H1 (cell line): ENCODE measurements around the gene DIAPH2. TPM values are rescaled to one million over a fixed set of nuclear protein-coding genes. Genes with fewer than 3 reads are reported as not detected.

ENCODE experiments used
- CTCF ChIA-PET: fragments of 300-600 bp; sonication (Branson Sonifier 250); formaldehyde crosslinking; loops from one replicate; lab custom pipeline; 2021; ENCODE audit not compliant: partially characterized antibody; lab: Charles Lee
- POLR2A ChIA-PET: fragments of 300-600 bp; sonication (Branson Sonifier 250); formaldehyde crosslinking; loops from one replicate; lab custom pipeline; 2021; ENCODE audit warnings: inconsistent platforms; ENCODE audit not compliant: partially characterized antibody; lab: Charles Lee
- DNase-seq, 2 experiments: peaks; one replicate each; pipeline versions ENCODE4 v3.0.0 to v3.0.0-alpha.2; 2010 to 2022; ENCODE audit warnings: low spot score in 2 of 2, low read depth in 1 of 2, mixed read lengths in 1 of 2
- FAIRE-seq: peaks from 2 replicates; lab custom pipeline; 2011; peaks lifted over from hg19 to GRCh38; lab: Jason Lieb, UNC
- H2AFZ ChIP-seq: 2 replicates; pipeline ENCODE4 v1.8.1; 2012; ENCODE audit warnings: low read length, inconsistent platforms
- H2AK5ac ChIP-seq: 2 replicates; pipeline ENCODE4 v1.6.1; 2013; ENCODE audit warnings: low read depth, low read length
- H2BK120ac ChIP-seq: replicated peaks from 2 replicates; pipeline ENCODE3; 2013; ENCODE audit warnings: low read depth, low read length, inconsistent platforms
- H2BK12ac ChIP-seq: 2 replicates; pipeline ENCODE4 v1.6.1; 2013; ENCODE audit warnings: low read depth, low read length
- H2BK15ac ChIP-seq: 2 replicates; pipeline ENCODE4 v1.6.1; 2013; ENCODE audit warnings: low read length
- H2BK20ac ChIP-seq: 2 replicates; pipeline ENCODE4 v1.6.1; 2013; ENCODE audit warnings: low read length
- H2BK5ac ChIP-seq: 2 replicates; pipeline ENCODE4 v1.6.1; 2013; ENCODE audit warnings: low read depth, low read length
- H3K14ac ChIP-seq: 2 replicates; pipeline ENCODE4 v1.6.1; 2013; ENCODE audit warnings: inconsistent platforms; ENCODE audit not compliant: insufficient read length
- H3K18ac ChIP-seq: 2 replicates; pipeline ENCODE4 v1.6.1; 2013; ENCODE audit warnings: low read length; ENCODE audit errors: extremely low read depth
- H3K23ac ChIP-seq: 2 replicates; pipeline ENCODE4 v1.6.1; 2013; ENCODE audit warnings: inconsistent platforms; ENCODE audit not compliant: insufficient read length
- H3K23me2 ChIP-seq: 2 replicates; pipeline ENCODE4 v1.6.1; 2013; ENCODE audit warnings: low read depth, low read length
- H3K27ac ChIP-seq: 2 replicates; pipeline ENCODE4 v1.6.1; 2011; ENCODE audit warnings: low read depth, low read length, inconsistent platforms
- H3K27me3 ChIP-seq, 4 experiments: replicated peaks in 1 of 4; 1 replicate in 1 of 4; 2 replicates in 3 of 4; pipeline versions ENCODE4 v1.6.1 to v1.8.1; 2011 to 2013; ENCODE audit warnings: low read length in 3 of 4, mild to moderate bottlenecking in 3 of 4, inconsistent platforms in 2 of 4, mixed read lengths in 2 of 4, moderate library complexity in 1 of 4; ENCODE audit not compliant: control insufficient read depth in 3 of 4, insufficient read depth in 3 of 4; ENCODE audit errors: extremely low read depth in 1 of 4
- H3K36me3 ChIP-seq, 4 experiments: 2 replicates each; pipeline versions ENCODE4 v1.6.1 to v1.8.1; 2011 to 2013; ENCODE audit warnings: mild to moderate bottlenecking in 4 of 4, low read length in 3 of 4, moderate library complexity in 2 of 4, control low read depth in 1 of 4, inconsistent platforms in 1 of 4; ENCODE audit not compliant: insufficient read depth in 4 of 4, control insufficient read depth in 2 of 4
- H3K4ac ChIP-seq: replicated peaks from 2 replicates; pipeline ENCODE3; 2013; ENCODE audit warnings: low read length, low read depth, mixed read lengths, inconsistent platforms; ENCODE audit not compliant: insufficient read length
- H3K4me1 ChIP-seq, 4 experiments: replicated peaks in 1 of 4; 1 replicate in 1 of 4; 2 replicates in 3 of 4; pipeline versions ENCODE4 v1.6.1 to v1.8.1; 2011 to 2013; ENCODE audit warnings: low read length in 3 of 4, inconsistent platforms in 2 of 4, mixed read lengths in 1 of 4; ENCODE audit not compliant: insufficient read depth in 4 of 4, control insufficient read depth in 3 of 4
- H3K4me2 ChIP-seq, 2 experiments: 2 replicates each; pipeline versions ENCODE4 v1.6.1 to v1.8.1; 2011 to 2013; ENCODE audit warnings: low read depth in 2 of 2, low read length in 2 of 2, control low read depth in 1 of 2, inconsistent platforms in 1 of 2, mild to moderate bottlenecking in 1 of 2; ENCODE audit not compliant: insufficient read depth in 1 of 2
- H3K4me3 ChIP-seq, 4 experiments: fragments of 200-600, 300-600 bp in 1 of 4; sonication (generic), shearing (Covaris generic), sonication (Bioruptor Twin) in 1 of 4; 2 replicates each; pipeline versions ENCODE4 v1.5.1 to v1.8.1; 2011 to 2016; ENCODE audit warnings: low read length in 4 of 4, low read depth in 3 of 4, control low read depth in 2 of 4, inconsistent platforms in 2 of 4, mild to moderate bottlenecking in 2 of 4, mixed read lengths in 1 of 4, moderate library complexity in 1 of 4; ENCODE audit not compliant: insufficient read depth in 2 of 4; ENCODE audit errors: extremely low read depth in 1 of 4
- H3K56ac ChIP-seq: replicated peaks from 2 replicates; pipeline ENCODE3; 2013; ENCODE audit warnings: low read depth, mild to moderate bottlenecking, mixed read lengths, low read length, inconsistent platforms; ENCODE audit not compliant: insufficient read length
- H3K79me1 ChIP-seq: 2 replicates; pipeline ENCODE4 v1.6.1; 2013; ENCODE audit warnings: low read depth, low read length, control low read depth
- H3K79me2 ChIP-seq, 2 experiments: 2 replicates each; pipeline versions ENCODE4 v1.6.1 to v1.8.1; 2012 to 2013; ENCODE audit warnings: low read length in 2 of 2, mild to moderate bottlenecking in 2 of 2, inconsistent platforms in 1 of 2; ENCODE audit not compliant: insufficient read depth in 2 of 2, control insufficient read depth in 1 of 2
- H3K9ac ChIP-seq, 4 experiments: replicated peaks in 1 of 4; 1 replicate in 1 of 4; 2 replicates in 3 of 4; pipeline versions ENCODE4 v1.6.1 to v1.8.1; 2011 to 2013; ENCODE audit warnings: low read depth in 3 of 4, low read length in 3 of 4, control low read depth in 2 of 4, mild to moderate bottlenecking in 2 of 4, moderate library complexity in 2 of 4, inconsistent platforms in 1 of 4; ENCODE audit errors: extremely low read depth in 1 of 4
- H3K9me3 ChIP-seq, 2 experiments: 2 replicates each; pipeline versions ENCODE4 v1.6.1 to v1.8.1; 2012 to 2013; ENCODE audit warnings: mild to moderate bottlenecking in 2 of 2, moderate library complexity in 2 of 2, control low read depth in 1 of 2, inconsistent platforms in 1 of 2, low read depth in 1 of 2, low read length in 1 of 2, mixed read lengths in 1 of 2; ENCODE audit not compliant: insufficient read depth in 2 of 2
- H4K20me1 ChIP-seq, 2 experiments: replicated peaks in 1 of 2; 2 replicates each; pipeline versions ENCODE3 to v1.8.1; 2011 to 2013; ENCODE audit warnings: inconsistent platforms in 2 of 2, low read length in 2 of 2, mild to moderate bottlenecking in 1 of 2; ENCODE audit not compliant: insufficient read depth in 2 of 2, control insufficient read depth in 1 of 2
- H4K5ac ChIP-seq: 2 replicates; pipeline ENCODE4 v1.6.1; 2013; ENCODE audit warnings: low read length, low read depth, mixed read lengths, inconsistent platforms; ENCODE audit not compliant: insufficient read length
- H4K8ac ChIP-seq: 2 replicates; pipeline ENCODE4 v1.8.0; 2013; ENCODE audit warnings: mild to moderate bottlenecking, moderate library complexity, low read length, inconsistent platforms; ENCODE audit not compliant: insufficient read depth; ENCODE audit errors: extremely low read depth
- H4K91ac ChIP-seq: replicated peaks from 2 replicates; pipeline ENCODE3; 2013; ENCODE audit warnings: low read length, mixed read lengths, inconsistent platforms; ENCODE audit not compliant: insufficient read length
- ASH2L ChIP-seq: fragments of 200-600, 300-600 bp; sonication (generic); IDR thresholded peaks from one replicate; pipeline ENCODE4 v1.7.1; 2017; ENCODE audit warnings: low read length
- ATF2 ChIP-seq: IDR thresholded peaks from 2 replicates; pipeline ENCODE4 v1.6.1; 2012; ENCODE audit warnings: low read length, inconsistent platforms
- ATF3 ChIP-seq: IDR thresholded peaks from 2 replicates; pipeline ENCODE4 v1.6.1; 2011; ENCODE audit warnings: low read depth, mild to moderate bottlenecking, low read length; ENCODE audit not compliant: insufficient read depth
- BCL11A ChIP-seq, 2 experiments: IDR thresholded peaks; one replicate each; pipeline ENCODE4 v1.6.1; 2011; ENCODE audit warnings: low read depth in 2 of 2, low read length in 2 of 2, mild to moderate bottlenecking in 2 of 2
- CHD2 ChIP-seq: IDR thresholded peaks from 2 replicates; pipeline ENCODE4 v1.6.1; 2012; ENCODE audit warnings: low read length, improper control_type of control experiment
- CREB1 ChIP-seq: IDR thresholded peaks from 2 replicates; pipeline ENCODE4 v1.6.1; 2012; ENCODE audit warnings: inconsistent platforms
- RBBP5 ChIP-seq: IDR thresholded peaks from 2 replicates; pipeline ENCODE4 v1.7.1; 2012; ENCODE audit warnings: low read depth, mild to moderate bottlenecking, inconsistent platforms, low read length, moderate library complexity, borderline replicate concordance
- SAP30 ChIP-seq: fragments of 300-600 bp; sonication (generic); IDR thresholded peaks from 2 replicates; pipeline ENCODE4 v1.7.1; 2012; ENCODE audit warnings: low read length, moderate library complexity, mild to moderate bottlenecking, inconsistent platforms; ENCODE audit not compliant: insufficient read depth, insufficient replicate concordance
- SIX5 ChIP-seq: IDR thresholded peaks from 2 replicates; pipeline ENCODE4 v1.6.1; 2011; ENCODE audit warnings: mild to moderate bottlenecking, low read depth, low read length
- SP1 ChIP-seq: IDR thresholded peaks from 2 replicates; pipeline ENCODE4 v1.6.1; 2011; ENCODE audit warnings: low read depth, low read length
- SP4 ChIP-seq: IDR thresholded peaks from 2 replicates; pipeline ENCODE4 v1.6.1; 2012; ENCODE audit warnings: low read length, inconsistent platforms
- TCF12 ChIP-seq: IDR thresholded peaks from 2 replicates; pipeline ENCODE4 v1.6.1; 2011; ENCODE audit warnings: low read depth, mild to moderate bottlenecking, low read length
- WGBS, 2 experiments: shearing (Covaris generic) in 1 of 2; methylation state at CpG; one replicate each; pipeline versions ENCODE4 v1.1.6 to v1.1.7; 2013 to 2015; ENCODE audit warnings: low lambda C conversion rate in 2 of 2, mixed read lengths in 2 of 2, inconsistent platforms in 1 of 2, low coverage in 1 of 2, missing lambda C conversion rate in 1 of 2; ENCODE audit not compliant: insufficient replicate concordance in 2 of 2, insufficient coverage in 1 of 2, insufficient read length in 1 of 2; ENCODE audit errors: extremely low coverage in 1 of 2, missing lambda C conversion rate in 1 of 2; 5-methylcytosine and 5-hydroxymethylcytosine counted together
- polyA plus RNA-seq, 7 experiments: library from polyadenylated mRNA; depleted of rRNA in 3 of 7; stranded (reverse) in 5 of 7; unstranded in 2 of 7; fragments of >200 nt in 5 of 7; fragments of 200-250 nt in 2 of 7; gene quantifications; 1 replicate in 5 of 7; 2 replicates in 1 of 7; 4 replicates in 1 of 7; pipeline versions ENCODE4 v1.2.1 to v1.2.3, GENCODE V29; 2011 to 2013; ENCODE audit warnings: missing spikeins in 2 of 7, mixed read lengths in 2 of 7
- total RNA-seq: library from RNA; stranded (reverse); fragmentation: NEBNext Ultra II Directional; extraction: Animal tissue kit (Norgen Biotek cat#: 25700); gene quantifications from 2 replicates; pipeline ENCODE4 v1.2.1, GENCODE V29; 2021

The DIAPH2 gene
- total and polyA plus RNA-seq, 2 of the 8 experiments (the other 6 are each of a cell fraction or from before 2014, with no cell fraction given) = 4.4 to 24.3 TPM

GRCh38 chrX:96924581-96924980, 239.9 kb downstream of the DIAPH2 start:
- no peak overlapping the region for H4K5ac ChIP-seq
- no peak overlapping the region for H2AK5ac ChIP-seq
- DNase-seq = no peak
- no peak overlapping the region for H4K91ac ChIP-seq
- H3K4me1 ChIP-seq = no peaks in the 10 kb centered on the region
- H3K79me2 ChIP-seq = no peaks in the 10 kb centered on the region
- WGBS, 2 experiments = 90% methylated on average over 2 of the region's 3 CpGs; no CpG with 5 or more reads in 1 of the 2 experiments
- no peaks in the 10 kb centered on the region for H3K23me2 ChIP-seq
- H3K23ac ChIP-seq = no peak overlapping the region
- no peak overlapping the region for H2BK12ac ChIP-seq
- POLR2A ChIA-PET = no interaction called here
- H3K14ac ChIP-seq = no peak overlapping the region
- H3K27ac ChIP-seq = no peak overlapping the region
- no peak overlapping the region for H2BK120ac ChIP-seq
- FAIRE-seq = no peak
- no peak overlapping the region for H4K8ac ChIP-seq
- H3K27me3 ChIP-seq = no peaks in the 10 kb centered on the region
- H2BK20ac ChIP-seq = no peak overlapping the region
- no peak overlapping the region for H2BK5ac ChIP-seq
- no peak overlapping the region for H3K9ac ChIP-seq
- H3K18ac ChIP-seq = no peak overlapping the region
- CTCF ChIA-PET = no interaction called here
- no peak overlapping the region for H3K4ac ChIP-seq
- H2BK15ac ChIP-seq = no peak overlapping the region
- H3K4me2 ChIP-seq = no peak overlapping the region
- H3K56ac ChIP-seq = no peak overlapping the region
- no peaks in the 10 kb centered on the region for H3K9me3 ChIP-seq
- H4K20me1 ChIP-seq = no peaks in the 10 kb centered on the region
- H2AFZ ChIP-seq = no peak overlapping the region
- no peaks in the 10 kb centered on the region for H3K36me3 ChIP-seq
- no peak overlapping the region for H3K4me3 ChIP-seq
- no peaks in the 10 kb centered on the region for H3K79me1 ChIP-seq
- no peak for TF ChIP-seq CHD2
- TF ChIP-seq ASH2L = no peak
- TF ChIP-seq RBBP5 = no peak
- TF ChIP-seq SAP30 = no peak
- TF ChIP-seq BCL11A (IDR thresholded peaks at IDR 0.05; ENCODE audit: low read depth in 2 of 2, low read length in 2 of 2) = no peak
- no peak for TF ChIP-seq TCF12
- no peak for TF ChIP-seq SP1
- no peak for TF ChIP-seq ATF3
- TF ChIP-seq CREB1 = no peak
- no peak for TF ChIP-seq SP4
- no peak for TF ChIP-seq SIX5
- TF ChIP-seq ATF2 = no peak
